Stomach smooth muscle (tissue), 2 donors: Measurements from ENCODE around the gene CYFIP1.

Experiments used
- H3K27ac ChIP-seq: one replicate; pipeline ENCODE4 v1.7.0; 2013; ENCODE audit warnings: mild to moderate bottlenecking, low read length, inconsistent platforms
- H3K27me3 ChIP-seq, 2 donors: one replicate each; pipeline ENCODE4 v1.7.0; 2013; ENCODE audit warnings: low read length in 2 of 2; ENCODE audit not compliant: insufficient read depth in 2 of 2, control insufficient read depth in 1 of 2
- H3K36me3 ChIP-seq, 2 donors: one replicate each; pipeline ENCODE4 v1.7.0; 2013; ENCODE audit warnings: low read length in 2 of 2; ENCODE audit not compliant: control insufficient read depth in 2 of 2, insufficient read depth in 2 of 2
- H3K4me1 ChIP-seq: one replicate; pipeline ENCODE4 v1.7.0; 2013; ENCODE audit warnings: low read length; ENCODE audit not compliant: control insufficient read depth, insufficient read depth
- H3K4me3 ChIP-seq, 2 donors: one replicate each; pipeline ENCODE4 v1.7.0; 2013; ENCODE audit warnings: low read length in 2 of 2
- H3K9ac ChIP-seq, 2 donors: one replicate each; pipeline ENCODE4 v1.7.0; 2013; ENCODE audit warnings: low read length in 2 of 2, mild to moderate bottlenecking in 1 of 2
- H3K9me3 ChIP-seq, 2 donors: one replicate each; pipeline ENCODE4 v1.7.0; 2013; ENCODE audit warnings: low read length in 2 of 2; ENCODE audit not compliant: control insufficient read depth in 2 of 2
- donor health status: healthy.
- donor health status: Pancreatic carcinoma.

CYFIP1 gene

GRCh38 chr15:22956978-22957260 is 23.2 kb downstream of the CYFIP1 start:
- Histone ChIP-seq H3K4me3 (no peak overlapping the region), H3K4me1 (peaks cover 59% of the 10 kb centered on the region), H3K9me3 (no peaks in the 10 kb centered on the region), H3K27ac (no peak overlapping the region), H3K27me3 (no peaks in the 10 kb centered on the region), H3K9ac (no peak overlapping the region), H3K36me3 (no peaks in the 10 kb centered on the region)

DNA sequence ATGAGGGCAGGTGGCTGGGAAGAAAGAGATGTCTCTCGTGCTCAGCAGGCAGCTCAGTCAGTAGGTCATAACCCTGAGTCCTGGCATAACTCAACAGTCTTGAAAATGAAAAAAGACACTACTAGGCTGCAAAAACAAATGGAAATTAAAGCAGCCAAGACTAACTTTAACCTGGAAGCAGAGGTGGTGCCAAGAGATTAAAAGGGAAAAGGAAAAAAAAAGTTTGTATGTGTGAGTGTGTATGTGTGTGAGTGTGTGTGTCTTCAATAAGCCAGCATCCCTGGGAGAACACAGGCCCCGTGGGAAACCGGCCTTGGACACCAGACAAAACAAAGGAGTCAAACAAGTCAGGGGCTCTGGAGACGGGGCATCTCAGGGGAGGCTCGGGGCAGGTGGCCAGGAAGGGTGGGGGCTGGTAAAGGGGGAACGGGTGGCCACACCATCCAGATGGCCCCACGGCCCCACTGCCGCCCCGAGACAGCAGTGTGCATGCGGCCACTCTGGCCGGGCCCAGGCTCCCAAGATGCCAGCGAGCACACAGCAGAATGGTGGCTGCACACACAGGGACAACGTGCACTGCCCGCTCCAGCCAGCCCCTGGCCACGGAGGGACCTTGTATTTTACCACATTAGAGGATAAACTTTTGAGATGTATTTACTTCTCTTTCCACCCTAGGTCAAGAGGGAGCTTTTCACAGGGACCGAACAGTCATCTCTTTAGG is 23.8 kb downstream of the CYFIP1 start:
- no peak overlapping the region for H3K9ac ChIP-seq
- H3K27me3 ChIP-seq: no peaks in the 10 kb centered on the region
- H3K9me3 ChIP-seq: no peaks in the 10 kb centered on the region
- H3K4me3 ChIP-seq: peak overlapping the region in 1 of 2 donors; percentile 8
- H3K4me1 ChIP-seq: peaks cover 59% of the 10 kb centered on the region
- no peak overlapping the region for H3K27ac ChIP-seq
- no peaks in the 10 kb centered on the region for H3K36me3 ChIP-seq

DNA sequence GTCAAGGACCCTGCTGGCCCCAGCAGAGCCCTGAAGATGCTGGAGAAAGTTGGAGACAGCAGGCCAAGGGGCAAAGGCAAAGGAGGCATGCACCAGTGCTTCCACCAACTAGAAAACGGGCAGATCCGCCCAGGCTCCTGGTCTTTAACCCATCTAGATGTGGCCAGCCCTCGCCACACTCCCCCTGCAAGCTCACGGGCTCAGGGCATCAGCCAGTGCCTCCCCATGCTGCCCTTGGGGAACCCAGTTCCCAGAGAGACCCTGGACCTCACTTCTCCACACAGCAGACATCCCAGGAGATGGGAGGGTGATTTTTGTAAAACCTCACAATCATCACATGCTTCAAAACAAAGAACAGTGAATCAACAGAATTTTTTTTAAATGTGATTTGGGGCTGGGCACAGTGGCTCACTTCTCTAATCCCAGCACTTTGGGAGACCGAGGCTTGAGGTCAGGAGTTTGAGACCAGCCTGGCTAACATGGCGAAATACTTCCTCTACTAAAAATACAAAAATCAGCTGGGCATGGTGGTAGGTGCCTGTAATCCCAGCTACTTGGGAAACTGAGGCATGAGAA is 24.5 kb downstream of the CYFIP1 start:
- no peak overlapping the region for H3K9ac ChIP-seq
- no peak overlapping the region for H3K27ac ChIP-seq
- H3K36me3 ChIP-seq: no peaks in the 10 kb centered on the region
- H3K4me1 ChIP-seq: peaks cover 63% of the 10 kb centered on the region
- H3K9me3 ChIP-seq: no peaks in the 10 kb centered on the region
- H3K4me3 ChIP-seq: no peak overlapping the region
- H3K27me3 ChIP-seq: no peaks in the 10 kb centered on the region

GRCh38 chr15:22954798-22955543 is 25.2 kb downstream of the CYFIP1 start:
- Histone ChIP-seq H3K9me3 (no peaks in the 10 kb centered on the region), H3K9ac (no peak overlapping the region), H3K27ac (peak overlapping the region; percentile 31), H3K4me3 (no peak overlapping the region), H3K36me3 (no peaks in the 10 kb centered on the region), H3K4me1 (peaks cover 64% of the 10 kb centered on the region), H3K27me3 (no peaks in the 10 kb centered on the region)

- H3K36me3 ChIP-seq: no peaks in the 10 kb centered on the region
- no peaks in the 10 kb centered on the region for H3K27me3 ChIP-seq
- no peaks in the 10 kb centered on the region for H3K9me3 ChIP-seq
- no peak overlapping the region for H3K9ac ChIP-seq
- H3K4me3 ChIP-seq: no peak overlapping the region
- H3K4me1 ChIP-seq: peaks cover 58% of the 10 kb centered on the region
- H3K27ac ChIP-seq: peak overlapping the region; percentile 31
Observed at GRCh38 chr15:22954326-22954725, 25.8 kb downstream of the CYFIP1 start.

DNA sequence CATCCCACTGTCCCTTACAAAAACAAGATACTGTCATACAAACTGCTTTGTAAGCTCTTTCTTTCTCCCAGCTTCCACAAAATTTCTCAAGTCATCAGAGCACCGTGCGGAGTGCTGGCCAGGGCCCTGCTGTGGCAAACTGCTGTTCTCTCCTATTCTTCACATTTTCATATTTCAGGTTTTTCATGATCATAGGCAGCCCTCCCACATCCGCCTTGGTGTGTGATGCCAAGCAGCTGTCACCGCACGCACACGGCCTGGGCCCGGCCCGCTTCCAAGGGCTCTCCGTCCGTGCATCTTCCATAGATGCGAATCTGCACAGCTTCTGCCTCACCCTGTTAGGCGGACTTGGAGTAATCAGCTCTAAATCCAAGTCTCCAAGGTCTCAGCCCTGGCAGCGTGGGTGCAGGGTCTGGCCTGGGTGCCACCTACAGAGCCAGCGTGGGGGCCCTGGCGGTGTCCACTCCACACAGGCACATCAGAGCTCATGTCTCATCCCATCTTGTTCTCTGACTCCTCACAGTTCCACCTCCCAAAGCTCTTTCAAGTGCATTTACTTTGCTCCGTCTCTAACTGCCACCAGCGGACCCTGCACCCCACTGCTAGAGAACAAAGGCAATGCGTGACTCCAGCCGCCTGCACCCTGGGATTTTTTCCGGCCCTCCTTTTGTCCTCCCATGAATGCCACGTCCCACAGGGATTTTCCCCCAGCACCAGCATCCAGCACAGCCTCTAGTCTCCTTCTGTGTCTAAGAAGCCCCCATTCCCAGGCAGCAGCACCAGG is 27.2 kb downstream of the CYFIP1 start:
- peak overlapping the region in 1 of 2 donors; percentile 35 for H3K4me3 ChIP-seq
- H3K27me3 ChIP-seq: no peaks in the 10 kb centered on the region
- H3K9ac ChIP-seq: peak overlapping the region in 1 of 2 donors; percentile 47
- peaks cover 60% of the 10 kb centered on the region for H3K4me1 ChIP-seq
- H3K27ac ChIP-seq: peak overlapping the region; percentile 71
- H3K36me3 ChIP-seq: no peaks in the 10 kb centered on the region
- H3K9me3 ChIP-seq: no peaks in the 10 kb centered on the region

DNA sequence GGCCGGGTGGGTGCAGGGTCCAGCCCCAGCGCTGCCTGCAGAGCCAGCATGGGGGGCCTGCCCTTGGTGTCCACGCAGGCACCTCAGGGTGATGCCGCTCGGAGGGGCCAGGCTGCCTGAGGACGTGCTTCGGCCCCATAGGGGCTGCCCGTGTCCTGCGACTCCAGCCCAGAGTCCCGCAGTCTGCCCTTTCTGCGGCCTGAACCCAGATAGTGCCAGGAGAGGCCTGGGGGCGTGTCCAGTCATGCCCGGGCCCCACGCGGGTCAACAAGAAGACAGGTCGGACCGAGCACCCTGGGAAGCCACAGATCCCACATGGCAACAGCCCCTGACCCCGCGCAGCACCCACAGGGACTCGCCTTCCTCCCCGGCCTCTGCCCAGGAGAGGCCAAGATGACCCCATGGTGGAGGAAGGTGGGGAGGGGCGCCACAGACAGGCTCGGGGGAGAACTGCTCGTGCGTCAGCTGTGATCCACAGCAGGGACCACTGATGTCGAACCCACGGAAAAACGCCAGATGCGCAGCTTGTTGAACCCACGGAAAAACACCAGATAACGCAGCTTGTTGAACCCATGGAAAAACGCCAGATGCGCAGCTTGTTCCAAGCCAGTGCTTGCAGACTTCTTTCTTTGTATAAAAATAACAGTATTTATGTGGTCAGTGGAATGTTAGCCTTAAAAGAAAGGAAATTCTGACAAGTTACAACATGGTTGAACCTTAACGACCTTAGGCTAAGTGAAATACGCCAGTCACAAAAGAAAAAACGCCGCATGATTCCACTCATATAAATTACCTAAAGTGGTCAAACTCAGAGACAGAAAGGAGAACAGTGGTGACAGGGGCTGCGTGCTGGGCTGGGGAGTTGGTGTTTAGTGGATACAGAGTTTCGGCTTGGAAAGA is 28.5 kb downstream of the CYFIP1 start:
- H3K4me1 ChIP-seq: peaks cover 63% of the 10 kb centered on the region
- H3K36me3 ChIP-seq: no peaks in the 10 kb centered on the region
- H3K9ac ChIP-seq: no peak overlapping the region
- no peaks in the 10 kb centered on the region for H3K9me3 ChIP-seq
- no peak overlapping the region for H3K4me3 ChIP-seq
- H3K27ac ChIP-seq: peak overlapping the region; percentile 71
- no peaks in the 10 kb centered on the region for H3K27me3 ChIP-seq

- Histone ChIP-seq H3K4me3 (peak overlapping the region in 1 of 2 donors; percentile 57), H3K27ac (peak overlapping the region; percentile 71), H3K9ac (no peak overlapping the region), H3K4me1 (peaks cover 57% of the 10 kb centered on the region), H3K36me3 (peaks cover under 1 to 2% of the 10 kb centered on the region in 2 donors), H3K27me3 (no peaks in the 10 kb centered on the region), H3K9me3 (no peaks in the 10 kb centered on the region)
Observed at GRCh38 chr15:22951031-22951380, 29.2 kb downstream of the CYFIP1 start.

- H3K27me3 ChIP-seq: no peaks in the 10 kb centered on the region
- no peaks in the 10 kb centered on the region for H3K9me3 ChIP-seq
- peak overlapping the region in 1 of 2 donors; percentile 1 for H3K9ac ChIP-seq
- peak overlapping the region; percentile 71 for H3K27ac ChIP-seq
- peaks cover 51% of the 10 kb centered on the region for H3K4me1 ChIP-seq
- H3K4me3 ChIP-seq: peak overlapping the region in 1 of 2 donors; percentile 57
- peaks cover 2 to 4% of the 10 kb centered on the region in 2 donors for H3K36me3 ChIP-seq
Observed at GRCh38 chr15:22950256-22950990, 29.7 kb downstream of the CYFIP1 start.
